H1 (cell line): ENCODE data around the gene WDR76.

Source experiments
- CTCF ChIP-seq, 3 experiments: IDR thresholded peaks; 1 replicate in 2 of 3; 2 replicates in 1 of 3; pipeline versions ENCODE4 v1.5.1 to v1.6.1; 2011; ENCODE audit warnings: low read length in 3 of 3, mild to moderate bottlenecking in 3 of 3, inconsistent platforms in 2 of 3, low read depth in 1 of 3, moderate library complexity in 1 of 3; ENCODE audit not compliant: insufficient read depth in 1 of 3; ENCODE audit errors: control extremely low read depth in 1 of 3
- EP300 ChIP-seq, 2 experiments: IDR thresholded peaks; 1 replicate in 1 of 2; 2 replicates in 1 of 2; pipeline ENCODE4 v1.6.1; 2011 to 2012; ENCODE audit warnings: low read depth in 2 of 2, low read length in 2 of 2, mild to moderate bottlenecking in 2 of 2, borderline replicate concordance in 1 of 2, inconsistent platforms in 1 of 2, moderate library complexity in 1 of 2
- MAFK ChIP-seq: IDR thresholded peaks from 2 replicates; pipeline ENCODE4 v1.6.1; 2012; ENCODE audit warnings: low read depth, mild to moderate bottlenecking, improper control_type of control experiment, low read length
- POLR2AphosphoS5 ChIP-seq: IDR thresholded peaks from 2 replicates; pipeline ENCODE4 v1.6.1; 2011; ENCODE audit warnings: low read depth, low read length
- TBP ChIP-seq: IDR thresholded peaks from 2 replicates; pipeline ENCODE4 v1.6.1; 2011; ENCODE audit warnings: low read depth, low read length, improper control_type of control experiment
- YY1 ChIP-seq: IDR thresholded peaks from 2 replicates; pipeline ENCODE4 v1.6.1; 2011; ENCODE audit warnings: low read depth, mild to moderate bottlenecking, low read length

- TF ChIP-seq EP300 (IDR thresholded peaks at IDR 0.05; ENCODE audit: borderline replicate concordance in 1 of 2, low read depth in 2 of 2, low read length in 2 of 2) (no peak), CTCF (IDR thresholded peaks at IDR 0.05; ENCODE audit: control extremely low read depth in 1 of 3, insufficient read depth in 1 of 3, low read depth in 1 of 3, low read length in 3 of 3) (no peak), YY1 (no peak), MAFK (no peak), TBP (no peak), POLR2AphosphoS5 (no peak)
Measured at GRCh38 chr15:43826029-43826507, 734 bp upstream of the WDR76 start.
